ENCODE measurements around the gene C11orf21.

DNA sequence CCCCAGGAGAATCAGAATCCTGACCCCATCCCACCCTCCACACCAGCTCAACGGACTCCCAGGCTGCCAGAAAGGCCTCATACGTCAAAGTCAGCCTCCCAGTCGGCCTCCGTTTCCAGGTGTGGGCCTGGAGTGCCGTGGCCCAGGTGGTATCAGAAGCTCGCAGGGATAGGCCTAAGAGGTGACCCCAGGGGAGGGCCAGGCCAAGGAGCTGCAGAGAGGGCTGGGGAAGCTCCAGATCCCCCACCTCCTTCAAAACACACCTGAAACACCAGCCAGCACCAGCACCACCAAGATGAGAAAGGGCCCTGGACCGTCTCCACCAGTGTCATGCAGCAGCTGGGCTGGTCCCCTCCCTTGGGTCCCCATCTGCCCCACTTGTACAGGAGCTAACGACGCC is 51.7 kb downstream of the C11orf21 start:
- TF ChIP-seq EZH2 (IDR thresholded peaks at IDR 0.05; ENCODE audit: insufficient read depth, poor library complexity, severe bottlenecking) (no peak), EZH2phosphoT487 (IDR thresholded peaks at IDR 0.05; ENCODE audit: insufficient read depth, low read depth) (no peak)

All from GM23248 (cell line).